ENCODE results near the gene TUBG2.
"Not testable (repeated sequence)": the region's sequence is repeated elsewhere in the genome, so short reads cannot be mapped to it uniquely, and the experiment has no call there.

The TUBG2 gene

GRCh38 chr17:42655528-42655927 is 3.6 kb upstream of the TUBG2 start:
- DNase-seq (ENCODE audit: low spot score): no peak

- no peak for DNase-seq (ENCODE audit: low spot score)
Observed at GRCh38 chr17:42657824-42658588, 1.1 kb upstream of the TUBG2 start.

- DNase-seq (ENCODE audit: low spot score): not testable (repeated sequence)
Observed at GRCh38 chr17:42659932-42660274, 819 bp downstream of the TUBG2 start.

GRCh38 chr17:42660692-42661345 is 1.7 kb downstream of the TUBG2 start:
- peak; percentile 72 for DNase-seq (ENCODE audit: low spot score)

GRCh38 chr17:42665581-42666001 is 6.5 kb downstream of the TUBG2 start:
- DNase-seq (ENCODE audit: low spot score): no peak

GRCh38 chr17:42666126-42666525 is 7.0 kb downstream of the TUBG2 start:
- DNase-seq (ENCODE audit: low spot score): not testable (repeated sequence)

GRCh38 chr17:42667088-42667951 is 8.2 kb downstream of the TUBG2 start:
- DNase-seq (ENCODE audit: low spot score): peak; percentile 82

- no peak for DNase-seq (ENCODE audit: low spot score)
Observed at GRCh38 chr17:42669705-42669976, 10.6 kb downstream of the TUBG2 start.

GRCh38 chr17:42669977-42670788 is 11.1 kb downstream of the TUBG2 start:
- no peak for DNase-seq (ENCODE audit: low spot score)

- DNase-seq (ENCODE audit: low spot score): no peak
Observed at GRCh38 chr17:42670789-42671657, 11.9 kb downstream of the TUBG2 start.

GRCh38 chr17:42672038-42672437 is 13.0 kb downstream of the TUBG2 start:
- no peak for DNase-seq (ENCODE audit: low spot score)

- DNase-seq (ENCODE audit: low spot score): no peak
Observed at GRCh38 chr17:42673266-42673884, 14.3 kb downstream of the TUBG2 start.

- DNase-seq (ENCODE audit: low spot score): peak; percentile 86
Observed at GRCh38 chr17:42673885-42674754, 15.0 kb downstream of the TUBG2 start.

GRCh38 chr17:42674755-42675347 is 15.8 kb downstream of the TUBG2 start:
- DNase-seq (ENCODE audit: low spot score): no peak

- DNase-seq (ENCODE audit: low spot score): peak; percentile 31
Observed at GRCh38 chr17:42675348-42675964, 16.4 kb downstream of the TUBG2 start.

- peak; percentile 74 for DNase-seq (ENCODE audit: low spot score)
Observed at GRCh38 chr17:42675965-42676423, 16.9 kb downstream of the TUBG2 start.

- no peak for DNase-seq (ENCODE audit: low spot score)
Observed at GRCh38 chr17:42676424-42677011, 17.4 kb downstream of the TUBG2 start, which contains the start of gene PLEKHH3. Gene PLEKHH3 (minus strand): TSS chr17:42676994. CDS start chr17:42676563, 431 bp downstream.
